DMS79 (cell line): ENCODE results near the gene PRKAR2B.
"Not testable (repeated sequence)": the region's sequence is repeated elsewhere in the genome, so short reads cannot be mapped to it uniquely, and the experiment has no call there.

Source experiments
- DNase-seq: peaks from one replicate; lab custom pipeline; 2025; lab: John Stamatoyannopoulos, UW

PRKAR2B gene

DNA sequence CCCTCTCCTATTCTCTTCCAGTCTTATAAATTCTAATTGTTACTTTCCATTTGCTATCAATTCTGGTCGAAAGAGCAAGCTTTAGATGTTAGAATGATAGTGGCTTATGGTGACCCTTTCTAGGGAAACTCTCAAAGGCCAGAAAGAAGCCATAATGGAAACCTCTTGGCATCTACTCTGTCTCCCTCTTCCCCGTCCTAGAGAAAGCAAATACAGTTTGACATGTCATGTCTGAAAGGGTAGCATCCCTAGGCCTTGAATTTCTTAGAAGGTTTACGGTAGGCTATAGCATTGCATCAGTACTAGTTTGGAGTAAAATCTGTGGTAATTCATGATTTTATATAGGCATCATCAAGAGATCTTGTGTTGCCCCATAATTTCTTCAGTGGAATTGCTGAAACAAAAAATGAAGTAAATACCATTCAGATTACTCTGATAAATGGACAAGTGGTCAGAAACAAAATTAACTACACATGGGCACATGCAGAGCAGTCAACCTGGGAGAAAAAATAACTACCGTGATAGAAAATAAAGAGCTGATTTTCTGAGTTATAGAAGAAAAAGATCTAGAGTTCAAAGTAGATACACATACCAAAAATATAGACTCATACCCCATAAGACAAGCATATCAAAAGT is 4.4 kb downstream of the PRKAR2B start:
- no peak for DNase-seq

DNA sequence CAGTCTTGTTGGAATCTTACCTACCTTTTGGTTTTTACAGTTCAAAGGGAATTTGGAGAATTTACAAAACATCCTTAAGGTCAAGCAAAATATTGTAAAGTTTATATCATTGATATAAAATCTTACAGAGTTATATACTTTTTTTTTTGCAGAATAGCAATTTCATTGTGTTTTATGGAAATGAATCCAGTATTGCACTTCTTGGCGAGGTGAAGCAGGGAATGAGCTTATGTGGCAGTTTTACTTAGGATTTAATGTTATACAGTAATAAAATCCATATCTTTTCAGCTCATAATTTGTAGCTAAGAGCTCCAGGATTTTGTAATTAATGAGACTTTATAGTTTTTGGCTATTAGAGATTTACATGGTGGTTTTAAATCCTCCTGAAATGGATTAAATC is 5.0 kb downstream of the PRKAR2B start:
- DNase-seq, result no peak

DNA sequence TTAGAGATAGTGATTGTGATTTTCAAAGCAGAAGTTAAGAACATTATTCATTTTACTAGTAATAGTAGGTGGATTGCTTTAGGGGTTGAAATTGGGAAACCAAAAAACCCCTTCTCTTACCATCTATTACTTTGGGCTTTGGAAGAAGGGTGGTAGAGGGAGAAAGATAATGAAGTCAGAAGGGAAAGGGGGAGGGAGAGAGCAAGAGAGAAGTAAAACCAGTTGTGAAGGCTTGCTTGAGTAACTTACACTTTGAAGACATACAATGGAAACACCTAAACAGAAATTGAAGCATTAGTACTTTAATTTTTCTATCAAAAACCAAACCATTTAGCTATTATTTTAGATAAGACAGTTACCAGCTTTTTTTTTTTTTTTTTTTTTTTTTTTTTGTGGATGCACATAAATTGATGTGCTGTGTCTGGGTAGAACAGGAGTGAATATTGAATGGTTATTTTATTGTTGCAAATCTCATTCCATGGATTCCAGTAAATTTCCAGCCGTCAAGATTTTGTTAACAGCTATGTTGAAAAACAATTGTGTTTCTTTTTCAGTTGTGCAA is 5.5 kb downstream of the PRKAR2B start:
- no peak for DNase-seq

DNA sequence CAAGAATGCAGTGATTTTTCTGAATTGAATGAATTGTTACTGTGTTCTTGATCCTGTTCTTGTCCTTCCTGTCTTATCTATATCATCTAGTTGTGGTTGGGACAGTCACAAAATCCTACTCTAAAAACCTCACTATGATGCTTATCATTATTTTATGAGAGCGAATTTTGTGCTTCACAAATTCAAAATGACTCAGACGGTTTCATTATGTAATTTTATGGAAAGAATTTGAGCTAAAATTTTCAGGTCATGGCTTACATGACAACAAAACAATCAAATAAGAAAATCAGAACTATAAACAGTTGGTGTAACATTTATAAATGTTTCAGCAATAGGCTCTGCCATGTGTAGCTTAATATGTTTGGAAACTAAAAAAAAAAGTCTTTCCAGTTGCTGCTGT is 6.9 kb downstream of the PRKAR2B start:
- no peak for DNase-seq

DNA sequence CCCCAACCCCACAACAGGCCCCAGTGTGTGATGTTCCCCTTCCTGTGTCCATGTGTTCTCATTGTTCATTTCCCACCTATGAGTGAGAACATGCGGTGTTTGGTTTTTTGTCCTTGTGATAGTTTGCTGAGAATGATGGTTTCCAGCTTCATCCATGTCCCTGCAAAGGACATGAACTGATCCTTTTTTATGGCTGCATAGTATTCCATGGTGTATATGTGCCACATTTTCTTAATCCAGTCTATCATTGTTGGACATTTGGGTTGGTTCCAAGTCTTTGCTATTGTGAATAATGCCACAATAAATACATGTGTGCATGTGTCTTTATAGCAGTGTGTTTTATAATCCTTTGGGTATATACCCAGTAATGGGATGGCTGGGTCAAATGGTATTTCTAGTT is 10.5 kb downstream of the PRKAR2B start:
- not testable (repeated sequence) for DNase-seq

DNA sequence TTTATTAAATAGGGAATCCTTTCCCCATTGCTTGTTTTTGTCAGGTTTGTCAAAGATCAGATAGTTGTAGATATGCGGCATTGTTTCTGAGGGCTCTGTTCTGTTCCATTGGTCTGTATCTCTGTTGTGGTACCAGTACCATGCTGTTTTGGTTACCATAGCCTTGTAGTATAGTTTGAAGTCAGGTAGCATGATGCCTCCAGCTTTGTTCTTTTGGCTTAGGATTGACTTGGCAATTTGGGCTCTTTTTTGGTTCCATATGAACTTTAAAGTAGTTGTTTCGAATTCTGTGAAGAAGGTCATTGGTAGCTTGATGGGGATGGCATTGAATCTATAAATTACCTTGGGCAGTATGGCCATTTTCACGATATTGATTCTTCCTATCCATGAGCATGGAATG is 11.6 kb downstream of the PRKAR2B start:
- DNase-seq, result not testable (repeated sequence)

DNA sequence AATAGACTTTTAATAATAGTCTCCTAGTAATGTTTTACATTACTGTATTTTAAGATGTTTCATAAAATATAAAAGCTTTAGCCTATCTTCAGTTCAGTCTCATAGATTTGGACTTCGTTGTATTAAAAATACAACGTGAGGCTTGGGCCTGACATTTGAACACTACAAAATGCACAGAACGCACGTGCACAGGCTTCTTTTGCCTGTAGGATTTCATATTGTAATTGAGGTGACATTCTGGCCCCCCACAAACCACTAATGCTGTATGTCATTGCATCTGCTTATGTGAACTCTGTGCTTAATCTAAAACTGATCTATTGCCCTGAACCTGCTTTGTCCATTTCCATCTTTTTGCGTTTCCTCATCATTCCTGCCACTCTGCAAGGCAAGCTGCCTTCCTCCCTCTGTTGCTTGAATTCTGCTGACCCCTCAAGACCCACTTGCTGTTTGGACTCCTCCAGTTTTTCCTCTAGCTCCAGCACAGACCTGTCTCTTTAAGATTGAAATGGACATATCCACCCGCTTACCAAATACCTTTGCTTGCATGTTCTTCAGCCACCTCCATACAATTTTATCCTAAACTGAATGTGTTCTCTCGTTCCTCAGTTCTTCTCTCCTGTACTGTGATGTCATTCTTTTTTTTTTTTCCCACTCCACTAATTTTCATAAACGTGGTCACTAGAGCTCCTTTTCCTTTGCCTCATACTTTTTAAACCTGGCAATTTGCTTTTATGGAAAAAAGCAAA is 12.4 kb downstream of the PRKAR2B start:
- DNase-seq, result no peak

DNA sequence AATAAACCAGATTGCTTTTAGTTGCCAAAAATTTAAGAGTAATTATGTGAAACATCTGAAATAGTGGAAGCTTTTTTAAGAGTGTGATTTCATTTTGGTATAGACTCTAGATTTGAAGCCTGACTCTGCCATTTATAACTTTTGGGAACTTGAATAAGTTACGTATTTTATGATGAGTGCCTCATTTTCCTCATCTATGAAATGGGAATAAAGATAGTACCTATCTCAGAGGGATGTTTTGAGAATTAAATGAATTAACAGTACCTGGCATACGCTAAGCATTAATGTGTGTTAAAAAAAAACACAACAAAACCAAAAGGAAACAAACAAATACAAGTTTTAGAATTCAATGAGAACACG is 12.9 kb downstream of the PRKAR2B start:
- DNase-seq, result no peak

DNA sequence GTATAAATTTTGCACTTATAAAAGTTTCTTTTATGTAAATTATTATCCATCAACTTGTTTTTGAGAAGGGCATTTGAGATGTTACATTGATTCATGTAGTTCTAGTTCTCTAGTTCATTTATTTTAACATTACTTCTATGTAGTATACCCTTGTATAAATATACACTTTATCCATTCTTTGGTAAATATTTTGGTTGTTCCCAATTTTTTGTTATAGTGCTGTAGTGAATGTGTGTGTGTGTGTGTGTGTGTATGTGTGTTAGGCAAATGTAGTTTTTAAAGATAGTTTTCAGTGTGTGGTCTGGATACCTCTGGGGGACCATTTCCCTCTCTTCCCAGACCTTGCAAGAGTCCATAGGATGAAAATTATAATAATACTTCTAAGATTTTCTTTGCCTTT is 15.0 kb downstream of the PRKAR2B start:
- DNase-seq, result no peak

DNA sequence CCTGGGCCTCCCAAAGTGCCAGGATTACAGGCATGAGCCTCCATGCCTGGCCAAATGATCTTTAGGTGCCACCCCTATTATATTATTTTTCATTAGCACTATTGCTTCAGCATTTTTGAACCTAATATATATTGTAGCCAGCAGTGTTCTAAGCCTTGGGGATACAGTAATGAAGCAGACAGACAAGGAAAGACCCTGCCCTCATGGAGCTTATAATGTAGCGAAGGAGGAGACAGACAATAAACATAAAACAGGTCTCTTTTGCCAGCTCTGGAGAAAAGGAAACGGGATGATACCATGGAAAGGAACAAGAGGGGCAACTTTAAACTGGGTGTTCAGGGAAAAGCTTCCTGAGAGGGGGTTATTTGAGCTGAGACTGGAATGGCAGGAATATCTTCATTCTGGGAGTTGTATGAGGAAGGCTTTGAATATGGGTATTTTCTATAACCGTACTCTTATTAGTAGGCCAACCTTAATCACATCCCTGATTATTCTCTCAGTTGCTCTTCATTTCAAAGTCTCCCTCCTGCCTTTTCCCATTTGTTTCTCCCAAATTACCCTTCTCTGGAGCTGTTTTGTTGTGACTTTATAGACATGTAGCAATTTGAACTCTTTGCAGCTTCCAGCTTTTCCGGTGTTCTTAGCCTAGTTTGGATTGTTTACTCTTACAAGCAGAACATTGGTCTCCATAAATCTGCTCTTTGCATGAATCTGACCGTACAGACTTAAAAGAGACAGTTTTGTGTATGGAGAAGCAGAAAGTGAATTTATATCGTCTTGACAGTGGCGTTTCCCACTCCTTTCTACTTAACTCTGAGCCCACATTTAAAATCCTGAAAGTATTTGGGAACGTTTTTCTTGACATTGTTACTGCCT is 19.0 kb downstream of the PRKAR2B start:
- no peak for DNase-seq

DNA sequence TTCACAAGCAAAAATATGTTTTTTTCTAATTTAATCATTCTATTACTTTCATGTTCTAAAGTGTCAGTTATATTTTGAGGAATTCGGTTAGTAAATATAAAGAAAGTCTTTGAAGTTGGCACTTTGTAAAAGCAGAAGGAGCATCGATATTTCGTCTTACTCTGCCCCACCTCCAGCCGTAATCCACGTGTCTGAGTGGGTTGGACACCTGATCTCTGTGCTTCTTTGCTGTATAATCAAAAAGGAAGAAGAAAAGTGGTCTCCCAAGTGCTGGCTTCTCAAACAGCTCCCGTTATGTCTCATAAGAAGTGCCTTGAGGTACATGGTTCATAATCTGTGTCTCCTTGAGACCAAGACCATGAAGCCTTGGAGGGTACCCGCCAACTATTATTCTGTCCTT is 19.8 kb downstream of the PRKAR2B start:
- DNase-seq, result no peak

DNA sequence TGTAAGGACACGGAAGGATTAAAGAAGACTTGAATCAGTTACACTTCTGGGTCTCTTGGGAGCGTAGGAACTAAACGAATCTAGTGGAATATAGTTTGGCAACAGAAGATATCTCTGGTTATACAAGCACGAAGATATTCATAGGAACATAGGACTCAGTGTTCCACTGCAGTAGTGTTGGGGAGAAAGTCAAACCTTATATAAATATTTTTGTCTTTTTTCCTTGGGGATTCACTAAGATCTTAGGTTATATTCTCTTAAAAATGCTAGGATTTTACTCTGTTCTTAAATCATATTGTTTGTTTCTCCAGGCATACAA is 21.4 kb downstream of the PRKAR2B start:
- no peak for DNase-seq

DNA sequence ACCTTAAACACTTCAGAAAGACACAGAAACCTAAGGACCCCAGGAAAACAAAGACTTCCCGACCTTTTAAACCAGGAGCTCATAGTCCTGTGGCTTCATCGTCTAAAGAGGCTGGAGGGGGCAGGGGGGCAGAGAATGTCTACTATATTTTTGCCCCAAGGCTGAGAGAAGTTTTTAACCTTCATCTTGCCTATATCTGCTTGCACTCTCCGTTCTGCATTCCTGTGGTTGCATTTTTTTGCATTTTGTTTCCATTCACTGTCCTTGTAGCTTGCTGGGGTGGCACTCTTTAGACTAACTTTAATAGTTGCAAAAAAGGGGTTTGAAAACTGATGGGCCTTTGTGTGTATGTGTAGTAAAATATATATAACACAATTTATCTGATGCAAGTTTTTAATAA is 23.7 kb downstream of the PRKAR2B start:
- DNase-seq, result no peak

DNA sequence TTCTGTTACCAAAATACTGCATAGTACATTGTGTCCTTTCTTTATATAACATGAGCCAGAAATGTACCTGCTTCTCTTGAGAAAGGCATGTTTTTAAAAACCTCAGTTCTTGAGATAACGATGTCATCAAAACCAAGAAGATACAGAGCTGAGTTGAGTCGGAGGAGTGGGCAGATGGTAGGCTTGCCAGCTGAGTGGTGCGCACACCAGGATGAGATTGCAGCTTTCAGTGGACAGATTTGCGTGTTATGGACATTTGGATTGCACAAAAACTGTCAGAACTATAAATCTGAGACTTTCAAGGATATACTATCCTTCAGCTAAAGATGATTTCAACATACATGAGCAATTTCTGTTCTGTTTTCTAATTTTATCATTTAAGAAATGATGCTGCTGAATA is 25.0 kb downstream of the PRKAR2B start:
- no peak for DNase-seq

DNA sequence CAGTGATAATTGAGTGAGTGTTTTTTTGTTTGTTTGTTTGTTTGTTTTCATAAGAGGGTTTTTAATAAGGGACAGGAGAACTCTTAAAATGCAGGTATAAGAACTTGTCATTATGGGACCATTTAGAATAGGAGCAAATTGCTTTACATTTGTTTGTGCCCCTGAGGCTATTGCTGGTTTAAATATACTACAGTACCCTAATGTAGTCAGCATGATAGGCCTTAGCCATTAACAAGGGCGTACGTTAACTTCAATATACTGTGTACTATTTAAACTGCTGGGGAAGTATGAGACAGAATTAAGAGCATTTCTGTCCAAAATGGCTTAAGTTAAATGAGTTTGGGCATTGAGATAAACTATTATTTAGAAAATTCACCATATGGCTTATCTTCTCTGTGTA is 26.2 kb downstream of the PRKAR2B start:
- DNase-seq, result no peak

DNA sequence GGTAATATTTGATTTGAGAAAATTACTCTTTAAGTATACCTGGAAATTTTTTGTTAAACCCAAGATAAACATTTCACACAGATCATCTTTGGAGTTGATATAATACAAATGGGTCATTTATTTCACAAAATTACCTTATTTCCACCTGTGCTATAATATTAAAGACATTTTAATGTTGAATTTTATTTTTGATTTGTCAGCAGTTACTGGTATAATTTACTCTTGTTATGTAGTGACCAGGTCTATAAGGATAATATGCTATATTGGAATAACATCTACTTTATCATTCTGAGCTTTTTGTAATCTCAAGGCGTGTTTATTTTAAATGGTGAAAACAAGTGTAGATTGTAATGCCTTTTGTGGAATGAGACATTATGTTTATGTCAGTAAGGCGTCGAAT is 26.6 kb downstream of the PRKAR2B start:
- DNase-seq, result no peak

DNA sequence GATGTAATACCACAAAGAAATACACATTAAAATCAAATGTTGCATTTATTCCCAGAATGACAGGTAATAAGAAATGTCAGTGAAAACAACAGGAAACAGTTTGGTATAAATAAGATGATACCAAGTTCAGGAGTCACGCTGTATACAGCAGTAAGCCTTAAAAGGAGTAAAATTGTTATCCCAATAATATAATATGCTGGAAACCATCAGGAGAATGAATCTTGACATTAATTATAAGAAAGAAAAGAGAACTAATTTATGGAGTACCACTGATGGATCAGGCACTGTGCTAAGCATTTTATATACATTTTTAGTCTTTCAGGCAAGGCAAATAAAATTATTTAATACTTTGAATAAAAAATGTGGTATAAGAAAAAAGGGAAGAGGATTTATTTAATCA is 27.6 kb downstream of the PRKAR2B start:
- DNase-seq, result no peak

DNA sequence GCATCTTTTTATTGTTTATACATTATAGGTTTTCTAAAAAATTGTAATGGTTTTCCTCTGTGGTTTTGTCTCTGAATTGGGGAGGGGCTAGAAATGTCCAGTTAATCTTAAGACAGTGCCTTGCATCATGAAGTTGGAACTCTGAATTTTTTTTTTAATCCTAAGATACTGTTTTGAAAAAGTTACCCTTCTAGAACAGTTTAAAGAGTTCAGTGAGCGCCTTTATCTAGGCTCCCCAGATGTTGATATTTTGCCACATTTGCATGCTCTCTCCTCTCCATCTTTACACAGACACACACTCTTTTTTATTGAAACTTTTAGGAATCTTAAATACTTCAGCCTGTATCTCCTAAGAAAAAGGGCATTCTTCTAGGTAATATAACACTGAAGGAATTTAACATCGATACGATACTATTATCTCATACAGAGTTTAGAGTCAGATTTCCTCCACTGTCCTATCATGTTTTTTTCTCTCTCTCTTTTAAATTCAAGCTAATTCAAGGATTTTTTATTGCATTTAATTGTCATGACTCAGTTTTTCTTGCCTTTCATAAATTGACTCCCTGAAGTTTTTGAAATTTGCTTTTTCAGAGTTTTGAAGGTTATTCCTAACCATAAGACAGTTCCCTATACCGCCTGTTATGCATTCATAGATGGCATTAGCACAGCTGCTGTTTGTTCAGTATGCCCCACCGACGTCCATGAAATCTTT is 31.5 kb downstream of the PRKAR2B start:
- no peak for DNase-seq

DNA sequence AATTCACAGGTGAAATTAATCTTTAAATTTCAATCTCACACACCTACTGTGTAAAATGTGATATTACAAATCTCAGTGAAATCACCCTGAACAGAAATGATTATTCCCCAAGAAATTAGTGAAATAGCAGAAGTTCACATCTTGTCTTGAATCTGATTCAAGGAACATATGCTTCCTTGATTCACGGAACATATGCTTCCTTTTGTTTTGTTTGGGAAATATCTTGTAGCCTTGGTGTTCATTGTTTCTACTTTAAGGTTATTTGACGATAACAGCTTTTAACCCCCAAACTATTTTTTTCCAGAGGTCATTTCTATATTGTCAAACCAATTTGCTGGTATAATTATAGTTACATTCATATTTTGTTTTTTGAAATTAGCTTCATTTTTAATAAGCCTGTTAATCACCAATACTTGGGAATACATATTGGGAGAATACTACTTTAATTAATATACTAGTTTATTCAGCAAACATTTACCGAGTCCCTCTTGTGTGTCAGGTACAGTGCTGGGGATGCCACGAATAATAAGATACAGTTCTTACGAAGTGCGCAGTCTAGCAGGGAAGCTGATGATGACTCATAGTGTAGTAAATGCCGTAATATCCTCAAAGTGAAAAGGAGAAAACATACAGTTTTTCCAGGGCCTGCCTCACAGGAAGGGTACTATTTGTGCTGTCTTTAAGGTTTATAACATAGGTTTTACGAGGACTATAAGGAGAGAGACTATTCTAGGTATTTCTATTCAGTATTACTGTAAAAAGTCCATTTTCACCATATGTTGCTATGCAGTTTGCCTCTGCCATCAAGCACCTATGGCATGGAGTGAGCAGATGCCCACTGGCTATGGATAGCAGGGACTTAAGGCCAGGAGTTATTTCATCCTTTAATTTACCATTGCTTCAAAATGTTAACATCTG is 32.5 kb downstream of the PRKAR2B start:
- DNase-seq, result no peak

DNA sequence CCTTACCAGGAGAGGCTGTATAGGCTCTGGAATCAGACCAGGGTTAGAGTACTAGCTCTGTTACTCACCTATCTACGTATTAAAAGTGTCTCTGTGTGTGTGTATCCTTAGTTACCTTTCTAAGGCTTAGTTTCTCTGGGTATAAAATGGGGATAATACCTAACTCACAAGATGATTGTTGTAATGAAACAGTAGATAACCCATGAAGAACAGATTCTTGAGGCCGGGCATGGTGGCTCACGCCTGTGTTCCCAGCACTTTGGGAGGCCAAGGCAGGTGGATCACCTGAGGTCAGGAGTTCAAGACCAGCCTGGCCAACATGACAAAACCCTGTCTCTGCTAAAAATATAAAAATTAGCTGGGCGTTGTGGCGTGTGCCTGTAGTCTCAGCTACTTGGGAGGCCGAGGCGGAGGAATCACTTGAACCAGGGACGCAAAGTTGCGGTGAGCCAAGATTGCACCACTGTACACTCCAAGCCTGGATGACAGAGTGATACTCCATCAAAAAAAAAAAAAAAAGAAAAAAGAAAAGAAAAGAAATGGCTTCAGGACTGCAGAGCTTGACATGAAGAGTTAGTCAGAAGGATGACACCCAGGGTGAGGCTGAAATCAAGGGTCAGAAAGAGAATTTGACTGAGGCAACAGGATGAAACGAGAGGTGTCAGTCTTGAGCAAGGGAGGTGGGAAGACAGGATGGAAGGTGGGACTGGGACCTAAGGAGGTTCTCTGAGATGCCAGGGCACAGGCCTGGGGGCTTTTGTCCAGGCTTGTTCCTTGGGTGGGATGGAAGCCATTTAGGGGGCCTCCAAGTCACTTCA is 33.4 kb downstream of the PRKAR2B start:
- no peak for DNase-seq
